NCI-H187 (cell line): ENCODE results near the gene BSDC1.

Source experiments
- DNase-seq, 2 experiments: peaks; one replicate each; lab custom pipeline; 2025; lab: John Stamatoyannopoulos, UW

BSDC1 gene

DNA sequence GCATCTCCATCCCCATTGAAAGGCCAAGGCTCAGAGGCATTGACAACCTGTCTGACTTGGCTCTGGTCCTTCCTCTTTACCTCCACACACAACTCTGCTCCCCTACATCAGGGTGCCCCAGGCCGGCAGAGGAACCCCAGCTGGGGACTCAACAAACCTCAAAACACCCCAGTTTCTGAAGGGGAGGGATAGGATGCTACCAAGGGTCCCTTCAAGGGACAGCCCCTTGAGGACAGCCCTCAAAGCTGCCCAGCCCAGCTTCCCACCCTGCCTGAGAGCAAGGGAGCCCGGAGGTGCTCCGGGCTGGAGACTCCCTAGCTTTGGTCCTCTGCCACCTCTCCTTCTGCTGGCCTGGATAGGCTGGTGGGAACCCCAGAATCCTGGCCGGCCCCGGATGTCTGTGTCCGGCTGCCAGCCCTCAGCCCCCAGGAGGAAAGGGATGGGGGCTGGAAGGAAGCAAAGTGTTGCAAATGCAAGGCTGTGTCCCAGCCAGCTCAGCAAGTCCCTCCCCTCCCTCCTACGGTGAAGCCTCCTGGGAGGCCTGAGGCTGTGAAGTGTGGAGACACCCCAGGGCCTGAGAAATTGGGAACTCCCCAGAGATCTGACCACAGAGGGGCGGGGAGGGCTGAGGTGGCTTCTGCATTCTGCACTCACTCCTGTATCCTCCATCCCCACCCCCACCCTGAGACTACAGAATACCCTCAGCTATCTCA, 57.1 kb downstream of the BSDC1 start:
- no peak for DNase-seq

DNA sequence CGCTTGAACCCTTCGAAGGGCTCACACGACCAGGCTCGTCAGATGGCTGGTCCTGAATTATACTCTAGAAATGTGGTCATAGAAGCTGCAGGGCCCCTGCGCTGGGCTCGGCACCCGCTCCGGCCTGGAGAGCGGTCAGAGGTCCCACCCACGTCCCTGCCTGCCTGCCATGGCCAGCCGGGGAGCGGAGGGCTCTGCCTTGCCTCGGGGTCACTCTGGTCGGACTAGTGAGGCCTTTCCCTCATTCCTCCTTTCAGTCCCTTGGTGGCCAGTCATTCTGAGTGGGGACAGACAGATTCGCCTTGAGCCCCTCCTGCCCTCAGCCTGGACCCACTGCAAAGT, 57.7 kb downstream of the BSDC1 start:
- DNase-seq: no peak

GRCh38 chr1:32335790-32336590, 58.3 kb downstream of the BSDC1 start, which contains the start of gene MARCKSL1:
MARCKSL1 (minus strand) TSS chr1:32336233; CDS start chr1:32336033, 200 bp downstream.
- DNase-seq: peak; percentile 65 to 77

GRCh38 chr1:32335535-32335789, 58.8 kb downstream of the BSDC1 start:
- DNase-seq: no peak

GRCh38 chr1:32334864-32335534, 59.2 kb downstream of the BSDC1 start:
- peak in 1 of 2 experiments; percentile 33 for DNase-seq

DNA sequence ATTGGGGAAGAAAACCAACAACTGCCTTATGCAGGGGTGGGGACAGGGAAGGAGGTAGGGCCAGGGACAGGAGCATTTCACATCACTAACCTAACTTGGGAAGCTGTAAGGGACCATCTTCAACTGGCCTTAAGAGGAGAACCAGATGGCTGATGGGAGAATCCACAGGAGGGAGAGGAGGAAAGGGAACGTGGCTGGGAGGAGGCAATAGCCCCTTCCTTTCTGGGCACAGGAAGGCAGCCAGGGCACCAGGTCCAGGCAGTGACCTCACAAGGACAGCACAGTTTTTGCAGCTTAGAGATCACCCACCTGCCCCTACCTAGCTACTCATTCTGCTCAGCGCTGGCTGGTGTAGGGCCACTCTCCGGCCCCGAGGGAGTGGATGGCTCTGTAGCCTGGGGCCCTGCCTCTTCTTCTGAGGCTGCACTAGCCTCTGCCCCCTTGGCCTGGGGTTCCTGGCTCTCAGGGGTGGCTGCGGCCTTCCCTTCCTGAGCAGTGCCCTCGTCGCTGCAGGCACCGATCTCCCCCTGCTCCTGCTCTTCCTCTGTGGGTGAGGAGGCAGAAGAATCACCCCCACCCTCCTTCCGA, 59.9 kb downstream of the BSDC1 start:
- DNase-seq: no peak

DNA sequence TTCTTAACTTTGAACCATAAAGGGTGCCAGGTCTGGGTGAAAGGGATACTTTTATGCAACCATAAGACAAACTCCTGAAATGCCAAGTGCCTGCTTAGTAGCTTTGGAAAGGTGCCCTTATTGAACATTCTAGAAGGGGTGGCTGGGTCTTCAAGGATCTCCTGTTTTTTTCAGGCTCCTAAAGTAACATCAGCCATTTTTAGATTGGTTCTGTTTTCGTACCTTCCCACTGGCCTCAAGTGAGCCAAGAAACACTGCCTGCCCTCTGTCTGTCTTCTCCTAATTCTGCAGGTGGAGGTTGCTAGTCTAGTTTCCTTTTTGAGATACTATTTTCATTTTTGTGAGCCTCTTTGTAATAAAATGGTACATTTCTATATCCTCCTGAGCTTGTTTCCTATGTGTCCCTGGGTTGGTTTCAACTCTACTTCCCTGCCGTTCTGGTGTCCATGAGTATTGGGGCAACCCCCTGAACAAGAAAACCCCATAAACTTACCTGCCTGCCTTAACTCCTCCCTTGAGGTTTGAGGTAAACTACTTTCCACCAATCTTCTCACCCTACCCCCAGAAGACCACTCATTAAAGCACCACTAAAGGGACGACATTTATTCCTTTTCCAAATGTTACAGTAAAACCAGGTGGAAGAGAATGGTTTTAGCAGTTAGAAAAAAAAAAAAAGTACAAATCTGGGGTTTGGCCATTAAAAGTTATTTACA, 60.8 kb downstream of the BSDC1 start:
- DNase-seq: no peak

GRCh38 chr1:32332290-32333079, 61.8 kb downstream of the BSDC1 start:
- no peak for DNase-seq

- no peak for DNase-seq
These were observed 62.7 kb downstream of the BSDC1 start for GRCh38 chr1:32331549-32331948.

- no peak for DNase-seq
These were observed 63.6 kb downstream of the BSDC1 start for GRCh38 chr1:32330558-32331151.

- DNase-seq: no peak
These were observed 64.2 kb downstream of the BSDC1 start for GRCh38 chr1:32329931-32330466.

- no peak for DNase-seq
These were observed 67.0 kb downstream of the BSDC1 start for GRCh38 chr1:32327204-32327603.

GRCh38 chr1:32321712-32322291, 72.4 kb downstream of the BSDC1 start:
- DNase-seq: no peak

DNA sequence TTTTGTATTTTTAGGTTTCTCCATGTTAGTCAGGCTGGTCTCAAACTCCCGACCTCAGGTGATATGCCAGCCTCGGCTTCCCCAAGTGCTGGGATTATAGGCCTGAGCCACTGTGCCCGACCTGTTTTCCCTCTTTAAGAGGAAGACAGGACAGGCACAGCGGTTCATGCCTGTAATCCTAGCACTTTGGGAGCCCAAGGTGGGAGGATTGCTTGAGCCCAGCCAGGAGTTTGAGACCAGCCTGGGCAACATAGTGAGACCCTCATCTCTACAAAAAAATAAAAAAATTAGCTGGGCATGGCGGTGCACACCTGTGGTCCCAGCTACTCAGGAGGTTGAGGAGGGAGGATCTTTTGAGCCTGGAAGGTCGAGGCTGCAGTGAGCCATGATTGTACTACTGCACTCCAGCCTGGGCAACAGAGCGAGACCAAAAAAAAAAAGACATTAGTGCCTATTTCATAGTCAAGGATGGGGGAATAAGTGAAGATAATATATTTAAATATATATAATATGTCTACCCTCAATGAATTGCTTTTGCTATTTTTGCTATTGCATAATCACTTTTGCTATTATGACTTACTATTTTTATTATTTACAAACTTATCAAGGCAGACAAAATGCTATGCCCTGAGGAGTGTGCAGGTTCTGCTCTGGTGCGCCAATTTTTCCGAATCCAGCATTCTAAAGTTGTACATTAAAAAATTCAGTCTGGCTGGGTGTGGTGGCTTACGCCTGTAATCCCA, 75.9 kb downstream of the BSDC1 start:
- no peak for DNase-seq

- DNase-seq: no peak
These were observed 77.4 kb downstream of the BSDC1 start for GRCh38 chr1:32316903-32317277.
